H9 (cell line): Measurements from ENCODE around the gene AKR7A3. TPM values are rescaled to one million over a fixed set of nuclear protein-coding genes. Genes with fewer than 3 reads are reported as not detected.

Experiments
- DNase-seq: peaks from one replicate; pipeline ENCODE4 v3.0.0-alpha.2; 2017
- H2AFZ ChIP-seq: one replicate; pipeline ENCODE4 v1.6.1; 2013; ENCODE audit warnings: mild to moderate bottlenecking, low read length, control low read depth, moderate library complexity
- H2AK5ac ChIP-seq: 2 replicates; pipeline ENCODE4 v1.6.1; 2013; ENCODE audit warnings: low read length, control low read depth, mixed read lengths; ENCODE audit not compliant: insufficient read length
- H2BK120ac ChIP-seq: one replicate; pipeline ENCODE4 v1.6.1; 2013; ENCODE audit warnings: low read depth, mild to moderate bottlenecking, low read length, control low read depth, inconsistent platforms; ENCODE audit not compliant: poor library complexity, severe bottlenecking
- H2BK12ac ChIP-seq: 2 replicates; pipeline ENCODE4 v1.6.1; 2013; ENCODE audit warnings: low read length, control low read depth, mixed read lengths, low read depth; ENCODE audit not compliant: insufficient read length
- H2BK15ac ChIP-seq: 2 replicates; pipeline ENCODE4 v1.6.1; 2013; ENCODE audit warnings: low read depth, low read length, control low read depth
- H2BK20ac ChIP-seq: one replicate; pipeline ENCODE4 v1.6.1; 2013; ENCODE audit warnings: low read depth, mild to moderate bottlenecking, low read length, control low read depth, inconsistent platforms; ENCODE audit not compliant: poor library complexity, severe bottlenecking
- H2BK5ac ChIP-seq: 2 replicates; pipeline ENCODE4 v1.6.1; 2013; ENCODE audit warnings: low read length, control low read depth, mixed read lengths; ENCODE audit not compliant: insufficient read length
- H3K14ac ChIP-seq: 2 replicates; pipeline ENCODE4 v1.6.1; 2013; ENCODE audit warnings: low read length, control low read depth; ENCODE audit not compliant: insufficient read depth
- H3K18ac ChIP-seq: 2 replicates; pipeline ENCODE4 v1.6.1; 2013; ENCODE audit warnings: low read depth, mild to moderate bottlenecking, mixed read lengths, low read length, control low read depth; ENCODE audit not compliant: insufficient read length
- H3K23ac ChIP-seq: 2 replicates; pipeline ENCODE4 v1.6.1; 2013; ENCODE audit warnings: low read length, control low read depth, mixed read lengths, low read depth; ENCODE audit not compliant: insufficient read length
- H3K23me2 ChIP-seq: 2 replicates; pipeline ENCODE4 v1.6.1; 2013; ENCODE audit warnings: low read depth, mild to moderate bottlenecking, mixed read lengths, low read length, control low read depth; ENCODE audit not compliant: insufficient read length, poor library complexity, severe bottlenecking
- H3K27ac ChIP-seq: 2 replicates; pipeline ENCODE4 v1.5.1; 2013; ENCODE audit warnings: low read length, control low read depth, mixed read lengths, low read depth; ENCODE audit not compliant: insufficient read length
- H3K27me3 ChIP-seq: 2 replicates; pipeline ENCODE4 v1.6.1; 2013; ENCODE audit warnings: low read length, control low read depth, inconsistent platforms; ENCODE audit not compliant: insufficient read depth
- H3K4ac ChIP-seq: 2 replicates; pipeline ENCODE4 v1.6.1; 2013; ENCODE audit warnings: low read depth, mild to moderate bottlenecking, control low read depth, inconsistent platforms, low read length, moderate library complexity
- H3K4me1 ChIP-seq: 2 replicates; pipeline ENCODE4 v1.6.1; 2013; ENCODE audit warnings: low read length, control low read depth, inconsistent platforms; ENCODE audit not compliant: insufficient read depth
- H3K4me2 ChIP-seq: 2 replicates; pipeline ENCODE4 v1.6.1; 2013; ENCODE audit warnings: low read length, control low read depth, mixed read lengths; ENCODE audit not compliant: insufficient read length, insufficient read depth
- H3K56ac ChIP-seq: 2 replicates; pipeline ENCODE4 v1.6.1; 2013; ENCODE audit warnings: low read depth, mild to moderate bottlenecking, mixed read lengths, low read length, control low read depth; ENCODE audit not compliant: insufficient read length
- H3K79me1 ChIP-seq: 2 replicates; pipeline ENCODE4 v1.6.1; 2013; ENCODE audit warnings: low read depth, mild to moderate bottlenecking, moderate library complexity, low read length, control low read depth, inconsistent platforms; ENCODE audit not compliant: insufficient read depth, poor library complexity, severe bottlenecking
- H3K79me2 ChIP-seq: 2 replicates; pipeline ENCODE4 v1.6.1; 2013; ENCODE audit warnings: low read length, control low read depth, inconsistent platforms; ENCODE audit not compliant: insufficient read depth
- H3K9ac ChIP-seq: 2 replicates; pipeline ENCODE4 v1.6.1; 2013; ENCODE audit warnings: low read length, control low read depth, mixed read lengths; ENCODE audit not compliant: insufficient read length; ENCODE audit errors: extremely low read depth
- H3K9me3 ChIP-seq: one replicate; pipeline ENCODE4 v1.6.1; 2013; ENCODE audit warnings: low read depth, low read length, inconsistent platforms; ENCODE audit not compliant: control insufficient read depth
- H3T11ph ChIP-seq: one replicate; pipeline ENCODE4 v1.6.1; 2013; ENCODE audit warnings: mild to moderate bottlenecking, low read length, control low read depth, inconsistent platforms
- H4K20me1 ChIP-seq: one replicate; pipeline ENCODE4 v1.6.1; 2013; ENCODE audit not compliant: control insufficient read depth, insufficient read length, insufficient read depth
- H4K5ac ChIP-seq: 2 replicates; pipeline ENCODE4 v1.6.1; 2013; ENCODE audit warnings: low read depth, mild to moderate bottlenecking, mixed read lengths, low read length, control low read depth; ENCODE audit not compliant: insufficient read length
- H4K8ac ChIP-seq: replicated peaks from 2 replicates; pipeline ENCODE4 v1.6.1; 2013; ENCODE audit warnings: low read length, control low read depth, mixed read lengths, low read depth; ENCODE audit not compliant: insufficient read length
- H4K91ac ChIP-seq: 2 replicates; pipeline ENCODE4 v1.6.1; 2013; ENCODE audit warnings: low read depth, mild to moderate bottlenecking, moderate library complexity, mixed read lengths, low read length, control low read depth; ENCODE audit not compliant: insufficient read length
- H3K27ac Mint-ChIP-seq, 3 experiments: 2 replicates in 2 of 3; 3 replicates in 1 of 3; pipeline ENCODE4 v1.8.0; 2020 to 2021; ENCODE audit warnings: mixed read lengths in 3 of 3, mild to moderate bottlenecking in 1 of 3, moderate library complexity in 1 of 3
- H3K27me3 Mint-ChIP-seq: 2 replicates; pipeline ENCODE4 v1.8.0; 2021; ENCODE audit warnings: low read depth, mild to moderate bottlenecking, moderate library complexity, mixed read lengths
- H3K36me3 Mint-ChIP-seq, 3 experiments: 2 replicates in 2 of 3; 3 replicates in 1 of 3; pipeline ENCODE4 v1.8.0; 2020 to 2021; ENCODE audit warnings: low read depth in 3 of 3, mixed read lengths in 3 of 3; ENCODE audit not compliant: insufficient read depth in 1 of 3
- H3K4me1 Mint-ChIP-seq, 2 experiments: 2 replicates each; pipeline ENCODE4 v1.8.0; 2020; ENCODE audit warnings: mixed read lengths in 2 of 2
- H3K4me3 Mint-ChIP-seq, 2 experiments: 2 replicates in 1 of 2; 3 replicates in 1 of 2; pipeline ENCODE4 v1.8.0; 2020 to 2021; ENCODE audit warnings: mild to moderate bottlenecking in 2 of 2, mixed read lengths in 2 of 2, moderate library complexity in 1 of 2
- H3K9me3 Mint-ChIP-seq, 2 experiments: 2 replicates in 1 of 2; 3 replicates in 1 of 2; pipeline ENCODE4 v1.8.0; 2020; ENCODE audit warnings: mild to moderate bottlenecking in 2 of 2, mixed read lengths in 2 of 2, moderate library complexity in 1 of 2
- WGBS: extraction: QIAGEN DNeasy Blood & Tissue Kit; methylation state at CpG from one replicate; pipeline ENCODE4 v1.1.7; 2013; ENCODE audit warnings: missing lambda C conversion rate, low lambda C conversion rate, mixed read lengths; ENCODE audit not compliant: insufficient read length; ENCODE audit errors: extremely low coverage; 5-methylcytosine and 5-hydroxymethylcytosine counted together
- total RNA-seq: library from RNA; stranded (reverse); gene quantifications from 2 replicates; pipeline ENCODE4 v1.2.1, GENCODE V29; 2021
- TF ChIP-seq, protein P1 (sequence below): fragments of 200-600 bp; sonication (generic); conservative IDR thresholded peaks from 3 replicates; pipeline ENCODE4 v1.8.0; 2021; ENCODE audit warnings: antibody characterized with exemption, mild to moderate bottlenecking

Gene AKR7A3
- total RNA-seq, 1 experiment from 2014 or later = 0.74 TPM

DNA sequence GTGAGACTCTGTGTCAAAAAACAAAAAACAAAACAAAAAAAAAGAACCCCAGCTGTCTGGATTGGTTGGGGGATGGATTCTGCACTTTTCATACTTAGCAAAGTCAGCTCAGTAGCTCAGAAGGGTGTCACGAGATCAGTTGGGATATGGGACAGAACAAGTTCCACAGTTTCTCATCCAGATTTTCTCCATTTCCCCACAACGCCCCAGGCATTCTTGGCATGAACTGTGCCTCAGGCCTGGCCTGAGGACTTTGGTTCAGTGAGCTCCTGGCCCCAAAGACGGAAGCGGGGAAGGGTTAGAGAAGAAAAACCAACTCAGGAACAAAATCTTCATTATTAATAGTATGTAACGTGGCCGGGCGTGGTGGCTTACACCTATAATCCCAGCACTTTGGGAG lies 21.5 kb upstream of the AKR7A3 start:
- Mint-ChIP-seq H3K27me3 (no peaks in the 10 kb centered on the region; the same call in 1 of the 2 replicates), H3K4me1 (peaks cover 17 to 19% of the 10 kb centered on the region in 2 experiments), H3K36me3 (peaks cover 12 to 38% (median 33%) of the 10 kb centered on the region in 3 experiments), H3K4me3 (peak overlapping the region; percentile 17 to 56; a peak in 3 of 5 replicates), H3K9me3 (no peaks in the 10 kb centered on the region), H3K27ac (no peak overlapping the region; a peak in 1 of 7 replicates)
- no peaks in the 10 kb centered on the region for H3K9me3 ChIP-seq
- H3K4ac ChIP-seq = no peak overlapping the region
- WGBS = no CpG with 5 or more reads among the region's 7 CpGs
- no peak overlapping the region for H3K56ac ChIP-seq
- no peak overlapping the region for H2BK12ac ChIP-seq
- H3K4me1 ChIP-seq = no peaks in the 10 kb centered on the region
- H3K23ac ChIP-seq = no peak overlapping the region
- no peak overlapping the region for H3T11ph ChIP-seq
- no peaks in the 10 kb centered on the region for H3K79me1 ChIP-seq
- no peaks in the 10 kb centered on the region for H3K79me2 ChIP-seq
- H2BK20ac ChIP-seq = no peak overlapping the region
- no peak overlapping the region for H2BK5ac ChIP-seq
- H2BK15ac ChIP-seq = no peak overlapping the region
- H3K9ac ChIP-seq = no peak overlapping the region
- no peak overlapping the region for H2AK5ac ChIP-seq
- no peak overlapping the region for H3K4me2 ChIP-seq
- H2BK120ac ChIP-seq = no peak overlapping the region
- H4K5ac ChIP-seq = no peak overlapping the region
- H2AFZ ChIP-seq = no peak overlapping the region
- H3K14ac ChIP-seq = no peak overlapping the region
- no peak overlapping the region for H3K18ac ChIP-seq
- TF ChIP-seq, protein P1, sequence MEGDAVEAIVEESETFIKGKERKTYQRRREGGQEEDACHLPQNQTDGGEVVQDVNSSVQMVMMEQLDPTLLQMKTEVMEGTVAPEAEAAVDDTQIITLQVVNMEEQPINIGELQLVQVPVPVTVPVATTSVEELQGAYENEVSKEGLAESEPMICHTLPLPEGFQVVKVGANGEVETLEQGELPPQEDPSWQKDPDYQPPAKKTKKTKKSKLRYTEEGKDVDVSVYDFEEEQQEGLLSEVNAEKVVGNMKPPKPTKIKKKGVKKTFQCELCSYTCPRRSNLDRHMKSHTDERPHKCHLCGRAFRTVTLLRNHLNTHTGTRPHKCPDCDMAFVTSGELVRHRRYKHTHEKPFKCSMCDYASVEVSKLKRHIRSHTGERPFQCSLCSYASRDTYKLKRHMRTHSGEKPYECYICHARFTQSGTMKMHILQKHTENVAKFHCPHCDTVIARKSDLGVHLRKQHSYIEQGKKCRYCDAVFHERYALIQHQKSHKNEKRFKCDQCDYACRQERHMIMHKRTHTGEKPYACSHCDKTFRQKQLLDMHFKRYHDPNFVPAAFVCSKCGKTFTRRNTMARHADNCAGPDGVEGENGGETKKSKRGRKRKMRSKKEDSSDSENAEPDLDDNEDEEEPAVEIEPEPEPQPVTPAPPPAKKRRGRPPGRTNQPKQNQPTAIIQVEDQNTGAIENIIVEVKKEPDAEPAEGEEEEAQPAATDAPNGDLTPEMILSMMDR = no peak
- H3K27ac ChIP-seq = no peak overlapping the region
- H3K23me2 ChIP-seq = peaks cover 13% of the 10 kb centered on the region
- DNase-seq = no peak
- no peaks in the 10 kb centered on the region for H3K27me3 ChIP-seq
- H4K20me1 ChIP-seq = no peaks in the 10 kb centered on the region
- no peak overlapping the region for H4K91ac ChIP-seq
- no peak overlapping the region for H4K8ac ChIP-seq
